SH-SY5Y (cell line): ENCODE measurements around the gene RBM38.

Source experiments
- GATA2 ChIP-seq: IDR thresholded peaks from 2 replicates; pipeline ENCODE4 v1.6.1; 2011; ENCODE audit warnings: mild to moderate bottlenecking, low read depth, low read length
- GATA3 ChIP-seq: IDR thresholded peaks from 2 replicates; pipeline ENCODE4 v1.6.1; 2011; ENCODE audit warnings: low read depth, mild to moderate bottlenecking, low read length, moderate library complexity

GRCh38 chr20:57433657-57434389 is 42.6 kb downstream of the RBM38 start:
- TF ChIP-seq GATA3 (no peak), GATA2 (no peak)
